Measurements from ENCODE around the gene SLC9A3.

- TF ChIP-seq POLR2A (IDR thresholded peaks at IDR 0.05) (no peak), CTCF (IDR thresholded peaks at IDR 0.05) (no peak)
Measured at GRCh38 chr5:488744-489688, 35.2 kb downstream of the SLC9A3 start.
